ENCODE results near the gene ANKS1A.
"Not testable (repeated sequence)": the region's sequence is repeated elsewhere in the genome, so short reads cannot be mapped to it uniquely, and the experiment has no call there.

Gene ANKS1A, protein sequence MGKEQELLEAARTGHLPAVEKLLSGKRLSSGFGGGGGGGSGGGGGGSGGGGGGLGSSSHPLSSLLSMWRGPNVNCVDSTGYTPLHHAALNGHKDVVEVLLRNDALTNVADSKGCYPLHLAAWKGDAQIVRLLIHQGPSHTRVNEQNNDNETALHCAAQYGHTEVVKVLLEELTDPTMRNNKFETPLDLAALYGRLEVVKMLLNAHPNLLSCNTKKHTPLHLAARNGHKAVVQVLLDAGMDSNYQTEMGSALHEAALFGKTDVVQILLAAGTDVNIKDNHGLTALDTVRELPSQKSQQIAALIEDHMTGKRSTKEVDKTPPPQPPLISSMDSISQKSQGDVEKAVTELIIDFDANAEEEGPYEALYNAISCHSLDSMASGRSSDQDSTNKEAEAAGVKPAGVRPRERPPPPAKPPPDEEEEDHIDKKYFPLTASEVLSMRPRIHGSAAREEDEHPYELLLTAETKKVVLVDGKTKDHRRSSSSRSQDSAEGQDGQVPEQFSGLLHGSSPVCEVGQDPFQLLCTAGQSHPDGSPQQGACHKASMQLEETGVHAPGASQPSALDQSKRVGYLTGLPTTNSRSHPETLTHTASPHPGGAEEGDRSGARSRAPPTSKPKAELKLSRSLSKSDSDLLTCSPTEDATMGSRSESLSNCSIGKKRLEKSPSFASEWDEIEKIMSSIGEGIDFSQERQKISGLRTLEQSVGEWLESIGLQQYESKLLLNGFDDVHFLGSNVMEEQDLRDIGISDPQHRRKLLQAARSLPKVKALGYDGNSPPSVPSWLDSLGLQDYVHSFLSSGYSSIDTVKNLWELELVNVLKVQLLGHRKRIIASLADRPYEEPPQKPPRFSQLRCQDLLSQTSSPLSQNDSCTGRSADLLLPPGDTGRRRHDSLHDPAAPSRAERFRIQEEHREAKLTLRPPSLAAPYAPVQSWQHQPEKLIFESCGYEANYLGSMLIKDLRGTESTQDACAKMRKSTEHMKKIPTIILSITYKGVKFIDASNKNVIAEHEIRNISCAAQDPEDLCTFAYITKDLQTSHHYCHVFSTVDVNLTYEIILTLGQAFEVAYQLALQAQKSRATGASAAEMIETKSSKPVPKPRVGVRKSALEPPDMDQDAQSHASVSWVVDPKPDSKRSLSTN

DNA sequence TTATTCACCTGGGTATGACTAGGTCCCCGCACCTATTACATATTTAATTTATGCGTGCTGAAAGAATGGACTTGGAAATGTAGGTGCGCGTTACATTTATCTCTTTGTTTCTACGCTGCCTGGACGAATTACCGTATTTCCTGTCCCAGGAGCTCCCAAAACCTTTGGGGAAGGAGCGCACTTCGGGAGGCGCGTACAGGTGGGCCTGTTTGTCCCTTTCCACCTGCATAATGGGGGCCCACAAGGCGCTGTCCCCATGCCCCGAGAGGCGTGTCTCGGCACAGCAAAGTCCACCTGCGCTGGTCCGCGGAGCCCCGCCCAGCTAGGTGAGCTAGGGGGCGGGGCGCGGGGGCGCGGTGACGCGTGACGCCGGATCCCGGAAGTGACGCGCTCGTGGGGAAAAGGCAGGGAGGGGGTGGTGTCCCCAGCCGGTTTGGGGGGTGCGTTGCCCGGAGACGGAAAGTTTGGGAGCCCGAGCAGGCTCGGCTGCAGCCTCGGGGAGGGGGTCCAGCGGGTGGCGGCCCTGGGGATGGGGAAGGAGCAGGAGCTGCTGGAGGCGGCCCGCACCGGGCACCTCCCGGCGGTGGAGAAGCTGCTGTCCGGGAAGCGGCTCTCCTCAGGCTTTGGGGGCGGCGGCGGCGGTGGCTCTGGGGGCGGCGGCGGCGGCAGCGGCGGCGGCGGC, at the start of gene ANKS1A:
ANKS1A (plus strand) TSS at position 382 of the 682 bp plus-strand sequence; CDS start at position 530, 148 bp downstream.
- peak; percentile 88 for DNase-seq (ENCODE audit: low spot score)

DNA sequence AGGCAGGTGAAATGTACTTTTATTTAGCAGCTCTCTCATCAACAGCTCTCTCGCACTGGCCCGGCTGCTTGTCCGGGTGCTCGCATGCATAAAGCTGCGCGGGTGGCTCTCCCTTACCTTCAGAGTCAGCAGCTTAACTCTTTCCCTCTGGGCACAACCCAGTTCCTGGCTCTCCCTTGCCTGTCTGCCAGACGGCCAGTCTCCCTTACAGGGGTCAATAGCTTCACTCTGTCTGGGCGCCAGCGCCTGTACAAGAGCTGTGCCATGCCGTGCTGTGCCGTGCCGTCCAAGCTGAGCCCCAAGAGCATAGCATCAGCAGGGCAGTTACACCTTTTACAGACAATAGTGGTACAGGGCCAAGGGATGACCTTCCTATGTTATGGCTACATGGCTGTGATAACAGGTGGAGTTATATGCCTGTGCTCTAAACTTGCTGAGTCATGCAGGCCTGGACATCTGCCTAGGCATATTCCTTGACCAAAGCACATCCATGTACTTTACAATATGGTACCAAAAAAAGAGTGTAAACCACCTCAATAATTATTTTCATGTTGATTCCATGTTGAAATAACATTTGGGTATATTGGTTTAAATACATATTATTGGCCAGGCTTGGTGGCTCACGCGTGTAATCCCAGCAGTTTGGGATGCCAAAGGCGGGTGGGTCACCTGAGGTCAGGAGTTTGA, 49.2 kb upstream of the ANKS1A start:
- DNase-seq (ENCODE audit: low spot score) = no peak

DNA sequence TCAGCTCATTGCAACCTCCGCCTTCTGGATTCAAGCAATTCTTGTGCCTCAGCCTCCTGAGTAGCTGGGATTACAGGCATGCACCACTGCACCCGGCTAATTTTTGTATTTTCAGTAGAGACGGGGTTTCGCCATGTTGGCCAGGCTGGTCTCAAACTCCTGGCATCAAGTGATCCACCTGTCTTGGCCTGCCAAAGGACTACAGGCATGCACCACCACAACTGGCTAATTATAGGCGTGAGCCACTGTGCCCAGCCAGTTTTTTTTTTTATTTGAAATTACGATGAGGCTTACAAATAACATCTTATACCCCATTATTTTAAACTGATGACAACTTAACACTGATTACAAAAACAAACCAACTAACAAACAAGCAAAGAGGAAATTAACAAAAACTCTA, 40.0 kb upstream of the ANKS1A start:
- not testable (repeated sequence) for DNase-seq (ENCODE audit: low spot score)

DNA sequence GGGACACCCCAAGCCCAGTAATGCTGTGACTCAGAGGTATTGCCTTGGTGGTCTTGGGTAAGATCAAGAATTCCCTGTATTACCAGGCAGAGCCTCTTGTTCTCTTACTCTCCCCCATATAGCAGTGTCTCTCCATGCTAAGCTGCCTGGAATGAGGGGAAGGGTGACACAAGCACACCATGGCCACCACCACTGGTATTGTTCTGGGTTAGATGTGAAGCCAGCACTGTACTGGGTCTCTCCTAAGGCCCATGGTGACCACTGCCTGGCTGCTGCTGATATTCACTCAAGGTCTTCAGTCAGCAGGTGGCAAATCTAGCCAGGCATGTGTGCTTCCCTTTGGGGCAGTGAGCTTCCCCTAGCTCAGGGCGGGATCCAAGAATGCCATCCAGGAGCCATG, 37.7 kb upstream of the ANKS1A start:
- DNase-seq (ENCODE audit: low spot score) = no peak

DNA sequence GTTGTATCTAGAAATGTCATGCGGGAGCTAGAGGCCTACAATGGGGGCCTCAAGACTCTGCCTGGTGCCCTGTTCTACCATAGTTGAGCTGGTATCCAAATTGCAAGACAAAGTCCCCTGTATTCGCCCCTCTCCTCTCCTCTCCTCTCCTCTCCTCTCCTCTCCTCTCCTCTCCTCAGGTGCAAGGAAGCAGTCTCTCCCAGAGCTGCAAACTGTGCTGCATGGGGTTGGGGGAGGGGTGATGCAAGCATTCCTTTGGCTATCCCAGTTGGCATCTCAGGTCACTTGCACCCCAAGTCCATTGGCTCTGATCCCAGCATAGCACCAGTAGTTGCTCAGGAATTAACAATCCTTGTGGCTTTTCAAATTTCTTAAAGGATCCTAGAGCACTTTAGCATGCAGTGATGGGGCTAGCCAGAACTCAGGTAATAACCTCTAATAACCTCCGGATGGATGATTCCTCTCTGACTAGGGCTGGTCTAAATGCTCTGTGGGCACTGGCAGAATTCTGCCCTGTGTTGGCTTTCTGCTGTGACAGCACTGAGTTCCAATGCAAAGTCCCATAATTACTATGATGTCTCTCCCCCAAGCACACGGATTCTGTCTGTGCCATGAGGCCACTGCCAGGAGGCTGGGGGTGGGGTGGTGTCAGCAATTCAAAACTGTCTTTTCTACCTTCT, 36.5 kb upstream of the ANKS1A start:
- DNase-seq (ENCODE audit: low spot score) = no peak

DNA sequence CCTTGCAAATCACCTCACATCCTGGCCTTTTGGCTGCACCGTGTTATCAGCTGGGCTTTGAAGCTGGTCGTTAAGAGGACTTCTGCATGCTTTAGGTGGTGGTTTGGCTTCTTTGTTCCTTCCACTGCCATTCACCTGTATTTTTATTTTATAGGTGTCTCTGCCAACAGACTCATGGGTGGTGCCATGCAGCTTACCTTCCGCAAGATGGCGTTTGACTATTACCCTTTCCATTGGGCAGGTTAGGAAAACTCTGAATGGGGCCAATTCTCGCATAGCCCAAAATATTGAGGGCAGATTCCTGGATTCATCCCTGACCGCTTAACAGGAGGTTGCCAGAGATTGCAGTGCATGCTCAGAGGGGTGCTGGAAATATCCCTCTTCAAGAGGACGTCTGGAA, 33.6 kb upstream of the ANKS1A start:
- no peak for DNase-seq (ENCODE audit: low spot score)

DNA sequence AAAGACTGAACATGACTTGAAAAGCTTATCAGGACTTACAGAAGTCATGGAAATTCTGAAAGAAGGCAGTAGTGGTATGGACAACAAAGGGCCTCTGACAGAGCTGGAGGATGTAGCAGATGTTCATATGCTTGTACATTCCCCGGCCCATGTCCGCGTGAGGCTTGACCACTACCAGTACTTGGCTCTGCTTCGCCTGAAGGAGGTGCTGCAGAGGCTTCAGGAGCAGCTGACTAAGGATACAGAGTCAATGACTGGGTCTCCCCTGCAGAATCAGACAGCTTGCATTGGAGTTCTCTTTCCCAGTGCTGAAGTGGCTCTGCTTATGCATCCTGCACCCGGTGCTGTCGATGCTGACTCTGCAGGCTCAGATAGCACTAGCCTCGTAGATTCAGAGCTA, 30.4 kb upstream of the ANKS1A start:
- DNase-seq (ENCODE audit: low spot score) = no peak

DNA sequence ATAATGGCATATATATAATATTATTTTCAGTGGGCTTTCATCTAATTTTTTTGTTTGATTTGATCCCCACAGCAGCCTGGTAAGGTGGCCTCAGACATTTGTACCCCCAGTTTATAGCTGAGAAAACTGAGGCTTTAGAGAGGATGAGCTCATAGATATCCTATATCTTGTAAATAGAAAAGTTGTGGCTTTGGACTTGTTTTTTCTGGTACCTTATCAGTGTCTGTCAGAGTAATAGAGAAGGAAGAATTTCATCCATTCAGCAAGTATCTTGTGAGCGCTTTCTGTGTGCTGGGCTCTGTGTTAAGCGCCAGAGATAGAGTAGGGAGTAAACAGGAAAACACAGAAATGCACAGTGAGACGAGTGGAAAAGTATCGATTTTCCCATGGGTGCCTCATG, 29.1 kb upstream of the ANKS1A start:
- DNase-seq (ENCODE audit: low spot score) = no peak

DNA sequence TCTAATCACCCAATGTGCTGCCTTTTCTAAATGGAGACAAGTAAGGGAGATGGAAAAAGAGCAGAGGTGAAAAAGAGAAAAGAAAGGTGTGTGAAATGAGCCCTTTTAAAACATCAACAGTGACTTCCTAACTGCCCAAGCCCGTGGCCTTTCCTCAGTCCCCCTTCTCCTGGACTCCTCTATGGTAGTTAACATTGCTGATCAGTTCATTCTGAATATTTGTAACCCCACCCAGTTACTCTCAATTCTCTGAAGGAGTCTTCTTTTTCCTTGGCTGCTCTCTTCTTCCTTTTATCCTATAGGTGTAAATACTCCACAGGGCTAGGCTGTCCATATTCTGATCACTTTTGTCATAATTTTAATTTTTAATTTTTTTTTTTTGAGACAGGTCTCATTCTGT, 28.3 kb upstream of the ANKS1A start:
- no peak for DNase-seq (ENCODE audit: low spot score)

DNA sequence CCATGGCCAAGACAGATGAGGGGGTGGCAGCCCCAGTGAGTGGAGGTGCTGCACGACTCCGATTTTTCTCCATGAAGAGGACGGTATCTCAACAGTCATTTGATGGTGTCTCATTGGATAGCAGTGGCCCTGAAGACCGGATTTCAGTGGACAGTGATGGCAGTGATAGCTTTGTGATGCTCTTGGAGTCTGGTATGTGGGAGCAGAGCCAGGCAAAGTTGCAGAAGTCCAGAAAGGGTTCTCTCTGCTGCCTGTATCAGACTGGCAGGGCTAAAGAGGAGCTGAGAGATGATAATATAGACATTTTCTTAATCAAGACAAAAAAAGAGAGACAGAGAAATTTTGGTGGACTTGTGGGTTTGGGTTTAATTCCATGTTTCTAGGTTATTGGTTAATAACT, 25.0 kb upstream of the ANKS1A start:
- no peak for DNase-seq (ENCODE audit: low spot score)

DNA sequence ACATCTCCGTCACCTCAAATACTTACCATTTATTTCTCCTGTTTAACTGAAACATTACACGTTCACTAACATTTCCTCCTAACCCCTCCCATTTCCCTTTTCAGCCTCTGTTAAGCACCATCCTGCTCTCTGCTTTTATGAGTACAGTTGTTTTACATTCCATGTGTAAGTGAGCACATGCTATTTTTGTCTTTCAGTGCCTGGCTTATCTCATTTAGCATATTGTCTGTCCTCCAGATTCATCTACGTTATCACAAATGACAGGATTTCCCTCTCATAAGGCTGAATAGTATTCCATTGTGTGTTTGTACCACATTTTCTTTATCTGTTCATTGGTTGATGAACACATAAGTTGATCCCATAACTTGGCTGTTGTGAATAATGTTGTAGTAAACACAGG, 23.9 kb upstream of the ANKS1A start:
- DNase-seq (ENCODE audit: low spot score) = no peak

DNA sequence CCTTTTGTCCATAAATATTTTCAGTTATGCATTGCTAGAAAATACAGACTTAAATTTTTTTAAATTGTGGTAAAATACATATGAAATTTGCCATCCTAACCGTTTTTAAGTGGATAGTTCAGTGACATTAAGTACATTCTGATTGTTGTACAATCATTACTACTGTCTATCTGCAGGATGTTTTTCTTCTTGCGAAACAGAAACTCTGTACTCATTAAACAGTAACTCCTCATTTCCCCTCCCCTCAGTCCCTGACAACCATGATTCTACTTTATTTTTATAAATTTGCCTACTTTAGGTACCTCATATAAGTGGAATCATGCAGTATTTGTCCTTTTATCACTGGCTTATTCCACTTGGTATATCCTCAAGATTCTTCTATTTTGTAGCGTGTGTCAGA, 22.5 kb upstream of the ANKS1A start:
- DNase-seq (ENCODE audit: low spot score) = no peak

DNA sequence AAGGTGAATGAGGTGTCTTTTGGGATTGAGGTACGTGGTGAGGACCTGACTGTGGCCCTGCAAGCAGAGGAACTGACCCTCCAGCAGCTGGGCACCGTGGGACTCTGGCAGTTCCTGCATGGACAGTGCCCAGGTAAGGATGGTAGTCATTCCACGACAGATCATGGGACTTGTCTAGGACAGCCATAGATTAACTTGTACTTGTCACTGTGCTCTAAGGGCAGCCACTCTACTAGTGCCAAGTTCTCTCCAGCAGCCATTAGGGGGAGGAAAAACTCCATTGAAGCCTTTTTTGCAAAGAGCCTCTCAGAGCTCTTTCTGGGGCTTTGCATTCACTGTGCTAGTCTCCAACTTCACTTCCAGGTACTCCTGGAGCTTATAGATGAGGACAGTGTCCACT, 21.6 kb upstream of the ANKS1A start:
- DNase-seq (ENCODE audit: low spot score) = no peak

DNA sequence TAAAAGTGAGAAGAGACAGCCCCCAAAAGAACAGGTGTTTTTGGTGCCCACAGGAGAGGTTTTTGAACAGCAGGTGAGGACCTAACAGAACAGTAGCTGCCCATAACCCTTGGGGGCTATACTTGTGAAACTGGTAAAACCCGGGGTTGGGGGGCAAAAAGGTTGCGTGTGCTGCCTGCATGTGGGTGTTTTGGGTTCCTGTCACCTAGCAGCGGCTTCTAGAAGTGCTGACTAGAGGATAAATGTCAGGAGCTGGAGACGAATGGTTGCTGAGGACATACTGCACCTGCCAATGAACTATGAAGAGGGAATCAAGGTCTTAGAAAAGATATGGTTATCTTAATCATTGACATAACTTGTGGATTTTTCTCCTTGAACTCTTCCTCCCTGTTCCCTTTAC, 17.2 kb upstream of the ANKS1A start:
- DNase-seq (ENCODE audit: low spot score) = no peak

DNA sequence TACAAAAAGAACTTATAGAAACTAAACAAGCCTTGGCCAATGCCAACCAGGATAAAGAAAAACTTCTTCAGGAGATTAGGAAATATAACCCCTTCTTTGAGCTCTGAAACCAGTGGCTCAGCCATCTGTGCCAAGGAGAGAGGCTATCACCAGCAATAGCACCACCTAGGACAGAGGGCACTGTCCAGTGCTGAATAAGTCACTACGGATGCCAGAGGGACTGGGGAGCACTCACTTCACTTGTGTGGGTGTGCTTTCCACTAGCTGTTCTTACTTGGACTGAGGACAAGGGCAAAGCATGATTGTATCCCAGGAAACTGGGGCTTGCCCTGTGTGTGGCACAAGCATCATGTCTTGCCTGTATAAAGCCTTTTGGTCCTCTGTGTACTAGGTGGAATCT, 16.7 kb upstream of the ANKS1A start:
- no peak for DNase-seq (ENCODE audit: low spot score)

DNA sequence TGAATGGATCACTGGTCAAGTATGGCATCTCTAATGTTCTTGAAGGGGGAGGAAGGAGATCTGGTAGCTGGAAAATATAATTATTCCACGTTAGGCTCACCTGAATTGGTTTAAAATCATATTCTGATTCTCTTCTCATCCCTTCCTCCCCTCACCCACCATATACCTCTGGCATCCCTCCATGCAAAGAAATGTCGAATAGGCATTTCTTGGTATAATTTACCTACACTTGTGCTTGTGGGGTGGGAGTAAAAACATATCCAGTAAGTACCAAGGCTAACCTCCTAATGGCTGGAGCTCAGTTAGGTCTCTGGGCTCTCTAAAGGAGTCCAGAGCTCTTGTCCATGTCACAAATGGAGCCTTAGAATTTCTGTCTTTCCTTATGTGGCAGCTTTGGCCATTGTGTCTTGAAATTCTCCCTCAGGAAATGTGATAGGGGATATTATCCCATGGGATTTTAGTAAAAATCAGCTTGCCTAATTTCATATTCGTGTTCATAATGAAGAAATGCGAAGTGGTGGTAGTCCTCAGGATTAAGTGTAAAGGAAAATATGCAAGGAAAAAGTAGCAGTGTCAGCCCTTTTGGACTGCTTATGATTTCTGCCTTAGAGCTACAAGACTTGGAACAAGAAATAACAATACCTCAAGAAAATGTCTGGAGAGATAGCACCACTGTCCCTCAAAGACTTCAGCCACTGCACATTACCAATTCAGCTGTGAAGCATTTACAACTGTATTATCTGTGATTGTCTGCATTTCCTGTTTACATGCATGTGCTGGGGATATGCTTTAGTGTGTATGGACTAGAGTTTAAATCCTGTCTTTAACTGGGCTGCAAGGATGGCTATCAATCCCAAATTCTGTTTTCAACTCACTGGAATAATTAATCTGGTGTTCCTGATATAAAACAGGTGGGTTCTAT, 13.5 kb upstream of the ANKS1A start:
- DNase-seq (ENCODE audit: low spot score) = no peak

DNA sequence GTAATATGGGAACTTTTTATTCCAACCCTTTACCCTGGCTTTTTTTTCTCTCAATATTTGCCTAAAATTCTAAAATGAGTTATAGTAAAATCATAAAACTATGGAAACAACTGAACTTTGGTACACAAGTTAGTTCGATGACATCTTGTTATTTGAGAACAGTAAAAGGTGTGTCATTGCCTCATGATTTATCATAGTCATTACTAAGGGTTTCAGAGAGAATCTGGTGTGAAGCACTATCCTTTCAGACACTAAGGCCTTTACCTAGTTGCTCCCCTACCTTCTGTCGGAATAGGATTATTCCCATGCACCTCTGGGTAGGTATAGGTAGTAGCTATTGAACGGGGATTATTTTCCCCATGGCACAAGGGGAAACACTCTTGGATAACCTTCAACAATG, 12.6 kb upstream of the ANKS1A start:
- no peak for DNase-seq (ENCODE audit: low spot score)

DNA sequence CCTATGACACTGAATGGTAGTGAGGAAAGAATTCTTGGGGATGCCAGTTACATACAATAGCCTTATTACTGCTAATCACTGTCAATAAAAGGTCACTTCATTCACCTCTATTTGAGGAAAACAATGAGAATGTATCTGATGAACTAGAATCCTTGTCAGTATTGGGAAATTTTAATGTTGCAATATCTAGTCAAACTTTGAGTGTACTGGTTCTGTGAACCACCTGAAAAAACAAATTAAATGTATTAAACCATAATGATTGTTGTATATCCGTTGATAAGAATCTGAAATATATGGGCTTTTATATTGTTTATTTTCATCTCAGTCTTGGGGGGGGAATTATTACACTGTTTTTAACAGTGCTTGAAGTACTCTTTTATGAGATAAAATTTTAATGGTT, 11.8 kb upstream of the ANKS1A start:
- no peak for DNase-seq (ENCODE audit: low spot score)

DNA sequence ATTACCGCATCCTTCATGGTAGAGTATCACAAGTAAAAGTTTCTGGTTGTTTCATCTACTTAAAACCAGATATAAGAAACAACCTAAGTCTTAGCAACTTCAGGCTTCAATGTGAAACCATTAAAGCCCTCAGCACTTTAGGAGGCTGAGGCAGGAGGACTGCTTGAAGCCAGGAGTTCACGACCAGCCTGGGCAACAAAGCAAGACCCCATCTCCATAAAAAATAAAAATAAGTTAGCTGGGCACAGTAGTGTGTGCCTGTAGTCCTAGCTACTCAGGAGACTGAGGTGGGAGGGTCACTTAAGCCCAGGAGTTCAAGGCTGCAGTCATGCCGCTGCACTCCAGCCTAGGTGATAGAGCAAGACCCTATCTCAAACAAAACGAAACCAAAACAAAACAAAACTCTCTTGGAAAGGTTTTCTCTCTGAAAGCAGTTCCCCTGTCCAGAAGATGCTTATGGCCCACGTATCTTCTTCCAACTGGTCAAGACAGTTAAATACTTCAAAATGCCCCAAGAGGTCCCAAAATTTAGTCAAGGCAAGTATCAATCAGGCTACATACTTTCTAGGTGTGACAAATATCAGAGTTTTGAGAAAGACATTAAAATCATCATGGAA, 11.1 kb upstream of the ANKS1A start:
- DNase-seq (ENCODE audit: low spot score) = no peak
